ENCODE measurements around the gene DYNC1LI1. TPM values are rescaled to one million over a fixed set of nuclear protein-coding genes. Genes with fewer than 3 reads are reported as not detected.
A peak's percentile ranks its signal among the peaks of the same experiment; 100 is the strongest.

The DYNC1LI1 gene
- total and polyA plus RNA-seq, 8 donors, result 32.6 to 44.2 (median 39.6) TPM

DNA sequence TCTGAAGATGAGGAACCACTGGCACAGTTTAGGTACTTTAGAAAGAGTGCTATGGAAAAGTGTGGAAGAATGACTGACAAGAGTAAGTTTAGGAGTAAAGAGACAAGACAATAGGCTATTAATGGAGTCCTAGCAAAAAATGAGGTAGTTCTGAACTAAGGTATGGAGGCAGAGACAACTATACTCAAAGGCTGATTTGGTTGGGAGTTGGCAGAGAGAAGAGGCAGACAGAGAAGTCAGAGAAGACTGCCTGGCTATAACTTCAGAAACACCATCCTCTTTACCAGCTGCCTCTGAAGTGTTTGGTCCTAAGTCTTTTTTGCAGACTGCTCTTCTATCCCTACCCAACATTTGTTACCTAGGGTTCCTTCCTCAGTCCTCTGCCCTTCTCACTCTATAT lies 19.2 kb downstream of the DYNC1LI1 start:
- Histone ChIP-seq H3K27me3 (no peaks in the 10 kb centered on the region), H3K4me3 (no peak overlapping the region), H3K9me3 (no peaks in the 10 kb centered on the region), H3K4me1 (peaks cover 0 to 37% of the 10 kb centered on the region in 2 donors), H3K36me3 (no peaks in the 10 kb centered on the region), H3K27ac (no peak overlapping the region)
- ATAC-seq (no peak), DNase-seq (no peak)
- TF ChIP-seq, protein P1, sequence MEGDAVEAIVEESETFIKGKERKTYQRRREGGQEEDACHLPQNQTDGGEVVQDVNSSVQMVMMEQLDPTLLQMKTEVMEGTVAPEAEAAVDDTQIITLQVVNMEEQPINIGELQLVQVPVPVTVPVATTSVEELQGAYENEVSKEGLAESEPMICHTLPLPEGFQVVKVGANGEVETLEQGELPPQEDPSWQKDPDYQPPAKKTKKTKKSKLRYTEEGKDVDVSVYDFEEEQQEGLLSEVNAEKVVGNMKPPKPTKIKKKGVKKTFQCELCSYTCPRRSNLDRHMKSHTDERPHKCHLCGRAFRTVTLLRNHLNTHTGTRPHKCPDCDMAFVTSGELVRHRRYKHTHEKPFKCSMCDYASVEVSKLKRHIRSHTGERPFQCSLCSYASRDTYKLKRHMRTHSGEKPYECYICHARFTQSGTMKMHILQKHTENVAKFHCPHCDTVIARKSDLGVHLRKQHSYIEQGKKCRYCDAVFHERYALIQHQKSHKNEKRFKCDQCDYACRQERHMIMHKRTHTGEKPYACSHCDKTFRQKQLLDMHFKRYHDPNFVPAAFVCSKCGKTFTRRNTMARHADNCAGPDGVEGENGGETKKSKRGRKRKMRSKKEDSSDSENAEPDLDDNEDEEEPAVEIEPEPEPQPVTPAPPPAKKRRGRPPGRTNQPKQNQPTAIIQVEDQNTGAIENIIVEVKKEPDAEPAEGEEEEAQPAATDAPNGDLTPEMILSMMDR (IDR thresholded peaks at IDR 0.05), result no peak
- intact Hi-C loops (cut with DNase I), result no loop called here

DNA sequence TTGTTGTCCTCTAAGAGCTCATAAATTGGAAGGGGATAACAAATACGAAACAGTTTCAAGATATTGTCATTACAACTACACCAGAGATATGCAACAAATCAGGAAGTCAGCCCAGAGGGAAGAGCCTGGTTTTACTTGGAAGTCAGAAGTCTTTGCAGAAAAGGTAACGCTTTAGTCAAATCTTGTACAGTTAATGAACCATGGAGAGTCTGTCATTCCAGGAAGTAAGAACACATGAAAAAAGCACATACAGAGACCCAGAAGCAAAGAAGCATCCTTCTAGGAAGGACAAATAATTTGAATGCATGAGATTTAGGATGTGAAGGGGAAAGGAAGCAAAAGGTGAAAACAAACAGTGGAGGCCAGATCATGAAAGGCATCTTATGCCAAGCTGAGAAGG lies 19.6 kb downstream of the DYNC1LI1 start:
- no peak for DNase-seq
- no peak overlapping the region for H3K27ac ChIP-seq

DNA sequence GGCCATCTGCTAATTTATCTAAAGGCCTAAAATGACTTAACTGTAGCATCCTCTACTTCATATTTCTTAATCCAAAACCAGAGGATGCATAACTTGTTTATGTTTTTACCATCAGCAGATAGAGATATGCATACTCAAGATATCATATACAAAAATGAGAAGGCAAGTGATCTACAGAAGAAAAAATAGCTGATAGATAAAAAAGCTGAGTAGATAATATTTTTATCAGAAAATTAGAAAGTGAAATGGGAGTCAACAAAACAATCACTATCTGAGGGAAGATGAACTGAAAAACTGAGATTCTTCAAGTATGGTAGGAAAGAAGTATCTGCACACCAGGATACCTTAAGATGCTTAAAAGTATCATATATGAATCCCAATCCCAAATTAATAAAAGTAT lies 25.4 kb downstream of the DYNC1LI1 start:
- peaks cover 0 to 7% of the 10 kb centered on the region in 2 donors for H3K36me3 ChIP-seq
- no peaks in the 10 kb centered on the region for H3K27me3 ChIP-seq
- DNase-seq (no peak), ATAC-seq (no peak)
- H3K9me3 ChIP-seq, result no peaks in the 10 kb centered on the region
- H3K27ac ChIP-seq, result peak overlapping the region in 1 of 2 donors; percentile 28
- TF ChIP-seq, protein P1 (IDR thresholded peaks at IDR 0.05), result no peak
- intact Hi-C loops (cut with DNase I), result no loop called here
- H3K4me3 ChIP-seq, result no peak overlapping the region
- H3K4me1 ChIP-seq, result no peaks in the 10 kb centered on the region

More for the DNA sequence above, 19.6 kb downstream of the DYNC1LI1 start:
- no peaks in the 10 kb centered on the region for H3K27me3 ChIP-seq
- no peaks in the 10 kb centered on the region for H3K36me3 ChIP-seq
- no peak for ATAC-seq
- TF ChIP-seq, protein P1 (IDR thresholded peaks at IDR 0.05), result no peak
- H3K4me1 ChIP-seq, result peaks cover 0 to 36% of the 10 kb centered on the region in 2 donors
- intact Hi-C loops (cut with DNase I), result no loop called here
- no peaks in the 10 kb centered on the region for H3K9me3 ChIP-seq
- no peak overlapping the region for H3K4me3 ChIP-seq

DNA sequence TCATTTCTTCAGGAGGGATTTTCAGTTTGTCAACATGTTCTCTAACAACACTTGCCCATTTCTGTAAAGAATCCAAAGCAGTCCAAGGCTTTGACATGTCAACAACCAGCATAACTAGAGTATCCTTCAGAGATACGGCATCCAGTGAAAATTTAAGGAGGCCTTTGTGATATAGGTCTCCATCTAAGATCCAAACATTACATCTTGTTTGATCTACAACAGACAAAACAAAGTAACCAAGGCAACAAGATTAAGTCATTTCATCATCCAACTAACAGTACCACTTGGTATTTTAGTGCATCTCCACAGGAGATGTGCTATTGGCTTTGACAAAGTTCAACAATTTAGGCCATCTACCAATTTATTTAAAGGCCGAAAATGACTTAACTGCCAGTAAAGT lies 25.8 kb downstream of the DYNC1LI1 start:
- Histone ChIP-seq H3K27me3 (no peaks in the 10 kb centered on the region), H3K27ac (peak overlapping the region in 1 of 2 donors; percentile 28), H3K4me3 (no peak overlapping the region), H3K4me1 (no peaks in the 10 kb centered on the region), H3K36me3 (peaks cover 0 to 11% of the 10 kb centered on the region in 2 donors), H3K9me3 (no peaks in the 10 kb centered on the region)
- TF ChIP-seq, protein P1 (IDR thresholded peaks at IDR 0.05), result no peak
- intact Hi-C loops (cut with DNase I), result no loop called here
- ATAC-seq (peak; percentile 66), DNase-seq (peak in 1 of 4 donors; percentile 14)

DNA sequence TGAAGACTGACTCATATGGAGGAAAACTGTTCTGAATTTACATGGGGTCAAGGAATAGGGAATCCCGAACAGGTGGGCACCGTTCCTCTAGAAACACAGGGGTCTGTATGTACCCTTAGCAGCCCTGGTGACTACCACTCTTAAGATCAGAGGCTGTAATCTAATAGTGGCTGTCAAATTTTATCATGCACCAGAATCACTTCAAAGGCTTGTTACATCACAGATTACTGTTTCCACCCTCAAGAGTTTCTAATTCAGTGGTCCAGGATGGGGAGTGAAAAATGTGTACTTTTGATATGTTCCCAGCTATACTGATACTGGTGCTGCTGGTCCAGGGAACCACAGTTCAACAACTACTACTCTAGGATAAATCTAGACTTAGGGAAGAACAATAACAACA lies 27.9 kb downstream of the DYNC1LI1 start:
- TF ChIP-seq, protein P1 (IDR thresholded peaks at IDR 0.05), result no peak
- intact Hi-C loops (cut with DNase I), result no loop called here
- ATAC-seq, result no peak

More for the DNA sequence above, 27.9 kb downstream of the DYNC1LI1 start:
- DNase-seq, result no peak
- H3K9me3 ChIP-seq, result no peaks in the 10 kb centered on the region
- H3K4me1 ChIP-seq, result no peaks in the 10 kb centered on the region
- H3K36me3 ChIP-seq, result peaks cover 0 to 28% of the 10 kb centered on the region in 2 donors
- no peaks in the 10 kb centered on the region for H3K27me3 ChIP-seq
- H3K4me3 ChIP-seq, result no peak overlapping the region
- no peak overlapping the region for H3K27ac ChIP-seq

Data from left lung (tissue), 10 donors.